HUES6 (cell line): ENCODE measurements around the gene WBP2.

ENCODE experiments used
- H3K27ac ChIP-seq: 2 replicates; pipeline ENCODE4 v1.7.0; 2013; ENCODE audit warnings: low read depth, mild to moderate bottlenecking, low read length, inconsistent platforms
- H3K27me3 ChIP-seq: 2 replicates; pipeline ENCODE4 v1.6.1; 2013; ENCODE audit warnings: low read length; ENCODE audit not compliant: control insufficient read depth, insufficient read depth
- H3K36me3 ChIP-seq: 2 replicates; pipeline ENCODE4 v1.6.1; 2013; ENCODE audit warnings: low read length; ENCODE audit not compliant: control insufficient read depth, insufficient read depth
- H3K4me1 ChIP-seq: 2 replicates; pipeline ENCODE4 v1.6.1; 2013; ENCODE audit warnings: low read length; ENCODE audit not compliant: control insufficient read depth, insufficient read depth
- H3K4me3 ChIP-seq: 2 replicates; pipeline ENCODE4 v1.5.1; 2013; ENCODE audit warnings: low read depth, low read length
- H3K9ac ChIP-seq: one replicate; pipeline ENCODE4 v1.6.1; 2013; ENCODE audit warnings: mild to moderate bottlenecking, low read length
- H3K9me3 ChIP-seq: 2 replicates; pipeline ENCODE4 v1.6.1; 2013; ENCODE audit warnings: low read depth, low read length; ENCODE audit not compliant: control insufficient read depth, insufficient read depth

Gene WBP2

GRCh38 chr17:75806822-75807500 is 48.2 kb downstream of the WBP2 start:
- H3K27ac ChIP-seq = no peak overlapping the region
- H3K4me1 ChIP-seq = peaks cover 7% of the 10 kb centered on the region; the same call in 1 of the 2 replicates
- no peaks in the 10 kb centered on the region for H3K9me3 ChIP-seq
- H3K36me3 ChIP-seq = peaks cover 40% of the 10 kb centered on the region
- H3K4me3 ChIP-seq = no peak overlapping the region
- no peaks in the 10 kb centered on the region for H3K27me3 ChIP-seq
- no peak overlapping the region for H3K9ac ChIP-seq

- Histone ChIP-seq H3K9ac (no peak overlapping the region), H3K36me3 (peaks cover 24% of the 10 kb centered on the region), H3K27ac (no peak overlapping the region), H3K4me1 (peaks cover 7% of the 10 kb centered on the region; the same call in 1 of the 2 replicates), H3K4me3 (no peak overlapping the region), H3K27me3 (no peaks in the 10 kb centered on the region), H3K9me3 (no peaks in the 10 kb centered on the region)
Observed at GRCh38 chr17:75803883-75804282, 51.3 kb downstream of the WBP2 start.

GRCh38 chr17:75799402-75799801 is 55.7 kb downstream of the WBP2 start:
- Histone ChIP-seq H3K9me3 (no peaks in the 10 kb centered on the region), H3K36me3 (peaks cover 43% of the 10 kb centered on the region), H3K27me3 (no peaks in the 10 kb centered on the region), H3K27ac (no peak overlapping the region), H3K9ac (no peak overlapping the region), H3K4me1 (no peaks in the 10 kb centered on the region), H3K4me3 (no peak overlapping the region)

GRCh38 chr17:75795820-75796607 is 59.1 kb downstream of the WBP2 start:
- Histone ChIP-seq H3K27me3 (no peaks in the 10 kb centered on the region), H3K9ac (no peak overlapping the region), H3K4me3 (no peak overlapping the region), H3K9me3 (no peaks in the 10 kb centered on the region), H3K4me1 (no peaks in the 10 kb centered on the region), H3K36me3 (peaks cover 64% of the 10 kb centered on the region), H3K27ac (no peak overlapping the region)
